ENCODE data around the gene C2CD2. TPM values are rescaled to one million over a fixed set of nuclear protein-coding genes. Genes with fewer than 3 reads are reported as not detected.

The C2CD2 gene
- total and polyA plus RNA-seq, 2 donors (not counting 3 experiments of a cell fraction or from before 2014, with no cell fraction given): 32.6 to 41.2 TPM

GRCh38 chr21:41929248-41929647 is 24.6 kb downstream of the C2CD2 start:
- CTCF ChIA-PET: interaction anchor here (1.0 to 2.9 kb wide), 3 partner anchors 112 to 188 kb away, joined by 3 to 12 read pairs (median 8); no protein-coding TSS in a partner anchor
- Histone ChIP-seq H3K27me3 (ENCODE audit: control insufficient read depth in 2 of 2, insufficient read depth in 2 of 2, low read length in 2 of 2) (no peaks in the 10 kb centered on the region), H3K4me3 (replicated peaks in 1 of 3; ENCODE audit: insufficient read depth in 1 of 3, low read depth in 1 of 3, low read length in 3 of 3) (no peak overlapping the region), H2AFZ (ENCODE audit: low read depth, low read length) (no peak overlapping the region), H3K36me3 (ENCODE audit: control insufficient read depth in 2 of 2, extremely low read depth in 1 of 2, insufficient read depth in 2 of 2, low read length in 2 of 2) (no peaks in the 10 kb centered on the region), H3K27ac (ENCODE audit: insufficient read depth, low read depth, low read length) (no peak overlapping the region), H3K9me3 (replicated peaks; ENCODE audit: control insufficient read depth, insufficient read depth, low read length) (no peaks in the 10 kb centered on the region), H3K4me1 (ENCODE audit: control insufficient read depth, extremely low read depth, insufficient read depth, low read length) (peaks cover 37% of the 10 kb centered on the region), H3K4me2 (ENCODE audit: insufficient read depth, low read length) (no peak overlapping the region), H4K20me1 (replicated peaks; ENCODE audit: control insufficient read depth, extremely low read depth, insufficient read depth, low read length) (no peaks in the 10 kb centered on the region), H3K9ac (replicated peaks; ENCODE audit: extremely low read depth, insufficient read depth, low read length) (no peak overlapping the region), H3K9me1 (replicated peaks; ENCODE audit: control insufficient read depth, extremely low read depth, insufficient read depth, low read length) (no peaks in the 10 kb centered on the region), H3K79me2 (ENCODE audit: control insufficient read depth, insufficient read depth, low read length) (peaks cover 12% of the 10 kb centered on the region)
- no peak for DNase-seq (ENCODE audit: low read depth, low spot score)
- intact Hi-C loops (cut with micrococcal nuclease) (no loop called here), dilution Hi-C loops (cut with MboI; ENCODE audit: extremely low pct_ligation_motif_present, low sequenced_read_pairs) (no loop called here)
- POLR2A ChIA-PET: no interaction called here
- no peak for FAIRE-seq
- no TSS peak for BruUV-seq (replicated peaks)
- TF ChIP-seq POLR2AphosphoS5 (IDR thresholded peaks at IDR 0.05; ENCODE audit: insufficient read depth, low read depth, low read length) (no peak), MAX (IDR thresholded peaks at IDR 0.05; ENCODE audit: insufficient read depth, insufficient read length) (no peak), GATA2 (IDR thresholded peaks at IDR 0.05; ENCODE audit: insufficient read depth, insufficient read length, low read depth, low read length) (no peak), MYC (IDR thresholded peaks at IDR 0.05; ENCODE audit: low read depth, low read length) (no peak)

- BruUV-seq (replicated peaks): no TSS peak
- DNase-seq (ENCODE audit: low read depth, low spot score) (peak; percentile 25), FAIRE-seq (peak; percentile 63)
- dilution Hi-C loops (cut with MboI; ENCODE audit: extremely low pct_ligation_motif_present, low sequenced_read_pairs): no loop called here
- peaks cover 31% of the 10 kb centered on the region for H3K4me1 ChIP-seq (ENCODE audit: control insufficient read depth, extremely low read depth, insufficient read depth, low read length)
- no peaks in the 10 kb centered on the region for H3K36me3 ChIP-seq (ENCODE audit: control insufficient read depth in 2 of 2, extremely low read depth in 1 of 2, insufficient read depth in 2 of 2, low read length in 2 of 2)
- H3K27ac ChIP-seq (ENCODE audit: insufficient read depth, low read depth, low read length): no peak overlapping the region
- H3K9me1 ChIP-seq (replicated peaks; ENCODE audit: control insufficient read depth, extremely low read depth, insufficient read depth, low read length): no peaks in the 10 kb centered on the region
- H3K4me2 ChIP-seq (ENCODE audit: insufficient read depth, low read length): no peak overlapping the region
- CTCF ChIA-PET: interaction anchor here (0.6 to 2.9 kb wide), 4 partner anchors 9 to 189 kb away, joined by 3 to 12 read pairs (median 6); no protein-coding TSS in a partner anchor
- H3K79me2 ChIP-seq (ENCODE audit: control insufficient read depth, insufficient read depth, low read length): peaks cover 13% of the 10 kb centered on the region
- H3K9me3 ChIP-seq (replicated peaks; ENCODE audit: control insufficient read depth, insufficient read depth, low read length): no peaks in the 10 kb centered on the region
- H3K4me3 ChIP-seq (replicated peaks in 1 of 3; ENCODE audit: insufficient read depth in 1 of 3, low read depth in 1 of 3, low read length in 3 of 3): no peak overlapping the region
- no peak overlapping the region for H3K9ac ChIP-seq (replicated peaks; ENCODE audit: extremely low read depth, insufficient read depth, low read length)
- TF ChIP-seq MYC (IDR thresholded peaks at IDR 0.05; ENCODE audit: low read depth, low read length) (no peak), MAX (IDR thresholded peaks at IDR 0.05; ENCODE audit: insufficient read depth, insufficient read length) (no peak)
- H4K20me1 ChIP-seq (replicated peaks; ENCODE audit: control insufficient read depth, extremely low read depth, insufficient read depth, low read length): no peaks in the 10 kb centered on the region
- intact Hi-C loops (cut with micrococcal nuclease): no loop called here
- H2AFZ ChIP-seq (ENCODE audit: low read depth, low read length): no peak overlapping the region
- POLR2A ChIA-PET: no interaction called here
- H3K27me3 ChIP-seq (ENCODE audit: control insufficient read depth in 2 of 2, insufficient read depth in 2 of 2, low read length in 2 of 2): no peaks in the 10 kb centered on the region
Observed at GRCh38 chr21:41928621-41929220, 25.1 kb downstream of the C2CD2 start.

Measured in endothelial cell of umbilical vein (primary cell).